ENCODE measurements around the gene TLX1.

The TLX1 gene

DNA sequence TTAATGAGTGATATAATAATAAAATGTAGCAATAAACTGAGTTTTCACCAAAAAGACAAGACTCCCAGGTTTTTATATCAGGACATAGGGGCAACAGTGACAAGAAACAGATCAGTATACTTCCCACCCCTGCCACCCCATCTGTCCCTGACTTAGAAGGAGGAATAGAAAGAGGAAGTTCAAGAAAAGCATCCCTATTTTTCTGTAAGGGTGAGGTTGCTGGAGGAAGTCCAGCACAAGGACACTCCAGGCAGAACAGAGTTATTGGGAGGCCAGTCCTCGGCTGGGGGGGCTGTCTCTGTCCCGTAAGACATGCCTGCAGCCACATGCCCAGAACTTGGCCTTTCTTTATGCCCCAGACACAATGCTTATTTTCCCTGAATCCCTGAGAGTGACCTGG, 16.5 kb upstream of the TLX1 start (continued):
- TF ChIP-seq, protein P1, sequence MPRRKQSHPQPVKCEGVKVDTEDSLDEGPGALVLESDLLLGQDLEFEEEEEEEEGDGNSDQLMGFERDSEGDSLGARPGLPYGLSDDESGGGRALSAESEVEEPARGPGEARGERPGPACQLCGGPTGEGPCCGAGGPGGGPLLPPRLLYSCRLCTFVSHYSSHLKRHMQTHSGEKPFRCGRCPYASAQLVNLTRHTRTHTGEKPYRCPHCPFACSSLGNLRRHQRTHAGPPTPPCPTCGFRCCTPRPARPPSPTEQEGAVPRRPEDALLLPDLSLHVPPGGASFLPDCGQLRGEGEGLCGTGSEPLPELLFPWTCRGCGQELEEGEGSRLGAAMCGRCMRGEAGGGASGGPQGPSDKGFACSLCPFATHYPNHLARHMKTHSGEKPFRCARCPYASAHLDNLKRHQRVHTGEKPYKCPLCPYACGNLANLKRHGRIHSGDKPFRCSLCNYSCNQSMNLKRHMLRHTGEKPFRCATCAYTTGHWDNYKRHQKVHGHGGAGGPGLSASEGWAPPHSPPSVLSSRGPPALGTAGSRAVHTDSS (tag by site-specific recombination; IDR thresholded peaks at IDR 0.05) = no peak
- TF ChIP-seq ZNF311 (tag by site-specific recombination; IDR thresholded peaks at IDR 0.05; ENCODE audit: borderline replicate concordance) = no peak
- no peak for TF ChIP-seq EGR2 (tag by site-specific recombination; IDR thresholded peaks at IDR 0.05; ENCODE audit: low read depth)

DNA sequence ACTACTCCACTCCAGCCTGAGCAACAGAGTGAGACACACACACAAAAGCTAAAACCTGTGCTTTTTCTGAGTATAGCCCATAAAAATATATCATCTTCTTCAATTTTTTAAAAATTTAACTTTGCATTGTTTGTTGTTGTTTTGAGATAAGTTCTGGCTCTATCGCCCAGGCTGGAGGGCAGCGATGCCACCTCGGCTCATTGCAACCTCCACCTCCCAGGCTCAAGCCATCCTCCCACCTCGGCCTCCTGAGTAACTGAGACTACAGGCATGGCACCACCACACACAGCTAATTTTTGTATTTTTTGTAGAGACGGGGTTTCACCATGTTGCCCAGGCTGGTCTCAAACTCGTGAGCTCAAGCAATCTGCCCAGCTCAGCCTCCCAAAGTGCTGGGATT, 14.3 kb upstream of the TLX1 start:
- ChIA-PET POLR2A (no interaction called here), CTCF (interaction anchor here (0.6 to 1.3 kb wide), 6 partner anchors 19 to 800 kb away, joined by 3 to 4 read pairs (median 3); no protein-coding TSS in a partner anchor)
- no peaks in the 10 kb centered on the region for H3K36me3 ChIP-seq (ENCODE audit: control insufficient read depth in 2 of 2, insufficient read depth in 1 of 2, low read length in 2 of 2)
- TF ChIP-seq EGR2 (tag by site-specific recombination; IDR thresholded peaks at IDR 0.05; ENCODE audit: low read depth) (no peak), ZNF560 (tag by site-specific recombination; IDR thresholded peaks at IDR 0.05; ENCODE audit: borderline replicate concordance) (no peak), ZFP3 (tag by site-specific recombination; IDR thresholded peaks at IDR 0.05; ENCODE audit: low read depth) (no peak), ZNF501 (tag by site-specific recombination; IDR thresholded peaks at IDR 0.05) (no peak), ZNF747 (tag by site-specific recombination; IDR thresholded peaks at IDR 0.05) (no peak), ZNF112 (tag by site-specific recombination; IDR thresholded peaks at IDR 0.05) (no peak), ZBTB7A (tag by site-specific recombination; IDR thresholded peaks at IDR 0.05; ENCODE audit: low read depth) (no peak), HOXA7 (CRISPR knock-in tag; IDR thresholded peaks at IDR 0.05; ENCODE audit: borderline replicate concordance) (no peak), ZNF202 (tag by site-specific recombination; IDR thresholded peaks at IDR 0.05; ENCODE audit: borderline replicate concordance) (no peak), ZNF354C (tag by site-specific recombination; IDR thresholded peaks at IDR 0.05; ENCODE audit: borderline replicate concordance, low read depth) (no peak), ZNF416 (tag by site-specific recombination; IDR thresholded peaks at IDR 0.05) (no peak), ZNF701 (tag by site-specific recombination; IDR thresholded peaks at IDR 0.05) (no peak)
- TF ChIP-seq, protein P2, sequence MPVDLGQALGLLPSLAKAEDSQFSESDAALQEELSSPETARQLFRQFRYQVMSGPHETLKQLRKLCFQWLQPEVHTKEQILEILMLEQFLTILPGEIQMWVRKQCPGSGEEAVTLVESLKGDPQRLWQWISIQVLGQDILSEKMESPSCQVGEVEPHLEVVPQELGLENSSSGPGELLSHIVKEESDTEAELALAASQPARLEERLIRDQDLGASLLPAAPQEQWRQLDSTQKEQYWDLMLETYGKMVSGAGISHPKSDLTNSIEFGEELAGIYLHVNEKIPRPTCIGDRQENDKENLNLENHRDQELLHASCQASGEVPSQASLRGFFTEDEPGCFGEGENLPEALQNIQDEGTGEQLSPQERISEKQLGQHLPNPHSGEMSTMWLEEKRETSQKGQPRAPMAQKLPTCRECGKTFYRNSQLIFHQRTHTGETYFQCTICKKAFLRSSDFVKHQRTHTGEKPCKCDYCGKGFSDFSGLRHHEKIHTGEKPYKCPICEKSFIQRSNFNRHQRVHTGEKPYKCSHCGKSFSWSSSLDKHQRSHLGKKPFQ (tag by site-specific recombination; IDR thresholded peaks at IDR 0.05) = no peak
- TF ChIP-seq, protein P3, sequence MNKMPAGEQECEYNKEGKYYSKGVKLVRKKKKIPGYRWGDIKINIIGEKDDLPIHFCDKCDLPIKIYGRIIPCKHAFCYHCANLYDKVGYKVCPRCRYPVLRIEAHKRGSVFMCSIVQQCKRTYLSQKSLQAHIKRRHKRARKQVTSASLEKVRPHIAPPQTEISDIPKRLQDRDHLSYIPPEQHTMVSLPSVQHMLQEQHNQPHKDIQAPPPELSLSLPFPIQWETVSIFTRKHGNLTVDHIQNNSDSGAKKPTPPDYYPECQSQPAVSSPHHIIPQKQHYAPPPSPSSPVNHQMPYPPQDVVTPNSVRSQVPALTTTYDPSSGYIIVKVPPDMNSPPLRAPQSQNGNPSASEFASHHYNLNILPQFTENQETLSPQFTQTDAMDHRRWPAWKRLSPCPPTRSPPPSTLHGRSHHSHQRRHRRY (tag by site-specific recombination; IDR thresholded peaks at IDR 0.05) = no peak
- H3K4me3 ChIP-seq (ENCODE audit: low read depth, low read length) = no peak overlapping the region
- H3K27ac ChIP-seq (ENCODE audit: extremely low read depth, low read depth, low read length) = no peak overlapping the region
- H3K4me1 ChIP-seq (ENCODE audit: control insufficient read depth, insufficient read depth, low read length) = 0 out of 2 replicates have a peak, but pooled peaks cover 2% of the 10 kb centered on the region
- H3K9me3 ChIP-seq (ENCODE audit: control insufficient read depth, insufficient read depth, low read depth, low read length) = no peaks in the 10 kb centered on the region

DNA sequence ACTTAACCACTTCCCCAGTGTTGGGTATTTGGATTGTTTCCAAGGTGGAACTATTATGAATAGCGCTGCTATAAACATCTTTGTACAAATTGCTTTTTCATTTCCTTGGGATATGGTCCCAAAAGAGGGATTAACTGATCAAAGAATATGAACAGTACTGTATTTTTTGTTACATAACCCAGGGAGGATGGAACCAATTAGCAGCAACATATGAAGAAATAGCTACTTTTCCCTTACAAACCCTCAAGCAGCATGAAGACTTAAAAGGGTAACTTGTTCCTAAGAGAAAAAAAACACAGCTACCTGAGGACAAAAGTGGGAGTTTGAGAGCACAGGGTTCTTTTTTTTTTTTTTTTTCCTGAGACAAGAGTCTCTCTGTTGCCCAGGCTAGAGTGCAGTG, 13.1 kb upstream of the TLX1 start:
- ChIA-PET CTCF (interaction anchor here (0.5 to 1.5 kb wide), 5 partner anchors 9 to 120 kb away, joined by 3 to 9 read pairs (median 4); no protein-coding TSS in a partner anchor), POLR2A (no interaction called here)
- Histone ChIP-seq H3K4me1 (ENCODE audit: control insufficient read depth, insufficient read depth, low read length) (0 out of 2 replicates have a peak, but pooled peaks cover 2% of the 10 kb centered on the region), H3K4me3 (ENCODE audit: low read depth, low read length) (no peak overlapping the region), H3K9me3 (ENCODE audit: control insufficient read depth, insufficient read depth, low read depth, low read length) (no peaks in the 10 kb centered on the region), H3K36me3 (ENCODE audit: control insufficient read depth in 2 of 2, insufficient read depth in 1 of 2, low read length in 2 of 2) (no peaks in the 10 kb centered on the region), H3K27ac (ENCODE audit: extremely low read depth, low read depth, low read length) (no peak overlapping the region)
- no peak for TF ChIP-seq ZNF629 (tag by site-specific recombination; IDR thresholded peaks at IDR 0.05)
- no peak for TF ChIP-seq ZNF169 (tag by site-specific recombination; IDR thresholded peaks at IDR 0.05)
- TF ChIP-seq ZNF292 (tag by site-specific recombination; IDR thresholded peaks at IDR 0.05; ENCODE audit: borderline replicate concordance, low read depth) = no peak
- TF ChIP-seq ZNF155 (tag by site-specific recombination; IDR thresholded peaks at IDR 0.05) = no peak
- no peak for TF ChIP-seq BCL11A (tag by site-specific recombination; IDR thresholded peaks at IDR 0.05; ENCODE audit: low read depth)
- no peak for TF ChIP-seq ZNF223 (tag by site-specific recombination; IDR thresholded peaks at IDR 0.05)
- no peak for TF ChIP-seq ZNF114 (tag by site-specific recombination; IDR thresholded peaks at IDR 0.05)
- TF ChIP-seq ZBTB1 (tag by site-specific recombination; IDR thresholded peaks at IDR 0.05) = no peak
- TF ChIP-seq, protein P4, sequence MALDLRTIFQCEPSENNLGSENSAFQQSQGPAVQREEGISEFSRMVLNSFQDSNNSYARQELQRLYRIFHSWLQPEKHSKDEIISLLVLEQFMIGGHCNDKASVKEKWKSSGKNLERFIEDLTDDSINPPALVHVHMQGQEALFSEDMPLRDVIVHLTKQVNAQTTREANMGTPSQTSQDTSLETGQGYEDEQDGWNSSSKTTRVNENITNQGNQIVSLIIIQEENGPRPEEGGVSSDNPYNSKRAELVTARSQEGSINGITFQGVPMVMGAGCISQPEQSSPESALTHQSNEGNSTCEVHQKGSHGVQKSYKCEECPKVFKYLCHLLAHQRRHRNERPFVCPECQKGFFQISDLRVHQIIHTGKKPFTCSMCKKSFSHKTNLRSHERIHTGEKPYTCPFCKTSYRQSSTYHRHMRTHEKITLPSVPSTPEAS (tag by site-specific recombination; IDR thresholded peaks at IDR 0.05) = no peak
- TF ChIP-seq HOXC10 (CRISPR knock-in tag; IDR thresholded peaks at IDR 0.05) = no peak
- TF ChIP-seq, protein P5, sequence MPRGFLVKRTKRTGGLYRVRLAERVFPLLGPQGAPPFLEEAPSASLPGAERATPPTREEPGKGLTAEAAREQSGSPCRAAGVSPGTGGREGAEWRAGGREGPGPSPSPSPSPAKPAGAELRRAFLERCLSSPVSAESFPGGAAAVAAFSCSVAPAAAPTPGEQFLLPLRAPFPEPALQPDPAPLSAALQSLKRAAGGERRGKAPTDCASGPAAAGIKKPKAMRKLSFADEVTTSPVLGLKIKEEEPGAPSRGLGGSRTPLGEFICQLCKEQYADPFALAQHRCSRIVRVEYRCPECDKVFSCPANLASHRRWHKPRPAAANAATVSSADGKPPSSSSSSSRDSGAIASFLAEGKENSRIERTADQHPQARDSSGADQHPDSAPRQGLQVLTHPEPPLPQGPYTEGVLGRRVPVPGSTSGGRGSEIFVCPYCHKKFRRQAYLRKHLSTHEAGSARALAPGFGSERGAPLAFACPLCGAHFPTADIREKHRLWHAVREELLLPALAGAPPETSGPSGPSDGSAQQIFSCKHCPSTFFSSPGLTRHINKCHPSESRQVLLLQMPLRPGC (tag by site-specific recombination; IDR thresholded peaks at IDR 0.05) = no peak
